ENCODE data around the gene CDKAL1. TPM values are rescaled to one million over a fixed set of nuclear protein-coding genes. Genes with fewer than 3 reads are reported as not detected.

The CDKAL1 gene
- total and polyA plus RNA-seq, 9 of the 15 experiments (the other 6 are each of a cell fraction or from before 2014, with no cell fraction given) = 11.2 to 36.3 (median 20.1) TPM

- Histone ChIP-seq H3K36me3 (ENCODE audit: control insufficient read depth, insufficient read depth, low read length) (no peaks in the 10 kb centered on the region), H3K27ac (ENCODE audit: extremely low read depth, low read depth, low read length) (no peak overlapping the region), H3K4me2 (ENCODE audit: insufficient read depth, low read length) (no peak overlapping the region), H2AFZ (ENCODE audit: low read depth, low read length) (no peak overlapping the region), H3K4me3 (no peak overlapping the region), H3K9me3 (replicated peaks; ENCODE audit: control insufficient read depth, insufficient read depth, low read depth, low read length) (no peaks in the 10 kb centered on the region), H3K9ac (ENCODE audit: insufficient read depth in 1 of 2, low read depth in 2 of 2, low read length in 2 of 2) (no peak overlapping the region), H3K27me3 (ENCODE audit: control insufficient read depth in 2 of 2, insufficient read depth in 2 of 2, low read length in 2 of 2) (no peaks in the 10 kb centered on the region), H4K20me1 (replicated peaks; ENCODE audit: control insufficient read depth, insufficient read depth, low read length) (no peaks in the 10 kb centered on the region), H3K9me1 (ENCODE audit: control insufficient read depth, insufficient read depth, low read length) (no peaks in the 10 kb centered on the region), H3K79me2 (ENCODE audit: control insufficient read depth, insufficient read depth, low read length) (no peaks in the 10 kb centered on the region), H3K4me1 (replicated peaks in 1 of 2; ENCODE audit: control insufficient read depth in 2 of 2, insufficient read depth in 2 of 2, low read length in 2 of 2) (no peaks in the 10 kb centered on the region; a peak in 1 of 5 replicates)
- no TSS peak for BruUV-seq (replicated peaks)
- in situ Hi-C loops (cut with MboI) (no loop called here), intact Hi-C loops (cut with micrococcal nuclease) (no loop called here)
- 5% methylated on average over 2 of the region's 2 CpGs for WGBS (ENCODE audit: insufficient coverage, low coverage, missing lambda C conversion rate)
- ChIA-PET CTCF (ENCODE audit: low intra/inter-chr PET ratio) (no interaction called here), POLR2A (no interaction called here)
- ATAC-seq (no peak), DNase-seq (ENCODE audit: extremely low read depth in 1 of 4, low spot score in 3 of 4) (no peak), FAIRE-seq (no peak)
- TF ChIP-seq SREBF2 (CRISPR knock-in tag; IDR thresholded peaks at IDR 0.05) (no peak), CBX3 (IDR thresholded peaks at IDR 0.05; ENCODE audit: borderline replicate concordance in 1 of 2, low read length in 2 of 2) (no peak), TEAD4 (IDR thresholded peaks at IDR 0.05; ENCODE audit: low read length) (no peak), TEAD4 (CRISPR knock-in tag; IDR thresholded peaks at IDR 0.05; ENCODE audit: borderline replicate concordance) (no peak), ZBTB12 (CRISPR knock-in tag; IDR thresholded peaks at IDR 0.05) (no peak)
Observed at GRCh38 chr6:21240709-21241108, 706.5 kb downstream of the CDKAL1 start.

Measured in K562 (cell line).